Subcutaneous adipose tissue (tissue), 4 donors: ENCODE data around the gene PNISR. TPM values are rescaled to one million over a fixed set of nuclear protein-coding genes. Genes with fewer than 3 reads are reported as not detected.

Experiments
- total RNA-seq, 4 donors: library from RNA; depleted of rRNA; stranded (reverse); fragments of >200 nt; gene quantifications; one replicate each; pipeline ENCODE4 v1.1.0, GENCODE V29; 2016
- TF ChIP-seq, protein P1 (sequence below): fragments of 450-650 bp; IDR thresholded peaks from one replicate; pipeline ENCODE4 v1.5.1; 2016; ENCODE audit warnings: low read depth, mild to moderate bottlenecking, control low read depth, antibody characterized with exemption, moderate library complexity

The PNISR gene
- total RNA-seq, 4 donors from 2014 or later: 165 to 186 (median 181) TPM

DNA sequence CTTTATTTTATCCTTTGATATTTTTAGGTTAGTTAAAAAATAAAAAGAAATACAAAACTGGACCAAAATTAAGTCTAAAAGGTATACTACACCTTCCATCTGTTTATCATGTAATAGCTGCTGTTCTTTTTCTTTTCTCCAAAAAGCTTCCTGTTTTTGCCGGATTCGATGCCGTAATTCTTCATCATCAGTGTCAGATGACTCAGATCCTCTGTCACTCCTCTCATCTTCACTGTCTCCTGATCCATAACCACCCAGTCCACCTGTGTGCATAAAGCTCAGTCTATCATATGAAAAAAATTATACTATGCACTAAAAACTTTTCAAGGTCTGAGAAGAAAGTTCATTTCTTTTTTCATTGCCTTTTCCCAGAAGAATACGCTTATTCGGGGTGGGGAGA lies 22.7 kb downstream of the PNISR start:
- TF ChIP-seq, protein P1, sequence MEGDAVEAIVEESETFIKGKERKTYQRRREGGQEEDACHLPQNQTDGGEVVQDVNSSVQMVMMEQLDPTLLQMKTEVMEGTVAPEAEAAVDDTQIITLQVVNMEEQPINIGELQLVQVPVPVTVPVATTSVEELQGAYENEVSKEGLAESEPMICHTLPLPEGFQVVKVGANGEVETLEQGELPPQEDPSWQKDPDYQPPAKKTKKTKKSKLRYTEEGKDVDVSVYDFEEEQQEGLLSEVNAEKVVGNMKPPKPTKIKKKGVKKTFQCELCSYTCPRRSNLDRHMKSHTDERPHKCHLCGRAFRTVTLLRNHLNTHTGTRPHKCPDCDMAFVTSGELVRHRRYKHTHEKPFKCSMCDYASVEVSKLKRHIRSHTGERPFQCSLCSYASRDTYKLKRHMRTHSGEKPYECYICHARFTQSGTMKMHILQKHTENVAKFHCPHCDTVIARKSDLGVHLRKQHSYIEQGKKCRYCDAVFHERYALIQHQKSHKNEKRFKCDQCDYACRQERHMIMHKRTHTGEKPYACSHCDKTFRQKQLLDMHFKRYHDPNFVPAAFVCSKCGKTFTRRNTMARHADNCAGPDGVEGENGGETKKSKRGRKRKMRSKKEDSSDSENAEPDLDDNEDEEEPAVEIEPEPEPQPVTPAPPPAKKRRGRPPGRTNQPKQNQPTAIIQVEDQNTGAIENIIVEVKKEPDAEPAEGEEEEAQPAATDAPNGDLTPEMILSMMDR: no peak

DNA sequence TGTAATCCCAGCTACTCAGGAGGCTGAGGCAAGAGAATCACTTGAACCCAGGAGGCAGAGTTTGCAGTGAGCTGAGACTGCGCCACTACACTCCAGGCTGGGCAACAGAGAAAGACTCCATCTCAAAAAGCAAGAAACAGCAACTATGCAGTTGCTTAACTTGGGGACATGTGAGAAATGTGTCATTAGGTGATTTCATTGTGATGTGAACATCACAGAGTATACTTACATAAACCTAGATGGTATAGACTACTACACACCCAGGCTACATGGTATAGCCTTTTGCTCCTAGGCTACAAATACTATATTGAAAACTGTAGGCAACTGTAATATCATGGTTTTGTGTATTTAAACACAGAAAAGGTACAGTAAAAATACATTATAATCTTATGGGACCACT lies 27.8 kb downstream of the PNISR start:
- TF ChIP-seq, protein P1: no peak

DNA sequence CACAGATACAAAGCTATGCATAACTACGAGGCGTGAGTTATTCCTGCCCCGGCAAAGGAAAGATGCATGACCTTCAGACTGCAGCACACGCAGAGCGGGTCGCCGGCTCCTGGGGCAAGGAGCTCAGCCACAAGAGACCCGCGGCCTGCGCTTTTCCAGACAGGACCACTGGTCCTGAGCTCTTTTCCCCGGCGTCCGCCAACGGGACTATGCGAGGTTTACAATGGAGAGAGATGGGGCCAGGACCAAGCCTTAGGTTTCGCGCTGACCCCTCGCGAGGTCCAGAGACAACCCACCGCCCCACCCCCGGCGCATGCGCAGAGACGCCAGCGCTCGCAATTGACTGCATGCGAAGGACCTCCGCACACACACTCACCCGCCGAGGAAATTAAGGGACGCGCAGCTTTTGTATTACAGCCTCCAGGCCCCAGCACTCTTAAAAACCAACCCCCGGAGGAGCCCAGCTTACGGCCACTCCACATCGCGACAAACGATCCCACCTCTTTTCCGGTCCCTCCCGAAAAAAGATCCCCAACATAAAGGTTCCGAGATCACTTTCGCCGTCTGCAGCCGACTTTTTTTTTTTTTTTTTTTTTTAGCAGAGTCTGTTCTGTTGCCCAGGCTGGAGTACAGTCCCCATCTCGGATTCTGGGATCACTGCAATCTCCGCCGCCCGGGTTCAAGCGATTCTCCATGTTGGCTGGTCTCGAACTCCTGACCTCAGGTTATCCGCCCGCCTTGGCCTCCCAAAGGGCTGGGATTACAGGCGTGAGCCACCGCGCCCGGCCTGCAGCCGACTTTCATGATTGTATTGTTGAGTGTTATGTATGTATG lies 31.2 kb downstream of the PNISR start, which contains the start of gene COQ3:
Gene COQ3 (minus strand): TSS at position 498 of the 834 bp plus-strand sequence. CDS start 16 bp downstream, at position 482.
- TF ChIP-seq, protein P1: no peak

DNA sequence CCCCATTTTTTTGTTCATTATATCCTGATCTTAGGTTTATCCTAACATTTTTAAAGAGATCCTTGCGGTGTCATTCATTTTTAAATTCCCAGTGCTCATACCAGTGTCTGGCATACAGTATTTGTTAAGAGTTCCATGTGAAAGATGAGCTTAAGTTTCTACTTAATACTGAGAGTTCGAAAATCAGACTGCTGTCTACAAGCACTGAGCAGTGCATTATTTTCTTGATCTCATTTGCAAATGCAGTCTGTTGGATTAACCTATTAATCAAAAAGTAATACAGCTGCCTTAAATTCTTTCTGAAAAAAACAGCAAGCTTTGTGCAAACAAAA lies 31.8 kb downstream of the PNISR start:
- TF ChIP-seq, protein P1: no peak

DNA sequence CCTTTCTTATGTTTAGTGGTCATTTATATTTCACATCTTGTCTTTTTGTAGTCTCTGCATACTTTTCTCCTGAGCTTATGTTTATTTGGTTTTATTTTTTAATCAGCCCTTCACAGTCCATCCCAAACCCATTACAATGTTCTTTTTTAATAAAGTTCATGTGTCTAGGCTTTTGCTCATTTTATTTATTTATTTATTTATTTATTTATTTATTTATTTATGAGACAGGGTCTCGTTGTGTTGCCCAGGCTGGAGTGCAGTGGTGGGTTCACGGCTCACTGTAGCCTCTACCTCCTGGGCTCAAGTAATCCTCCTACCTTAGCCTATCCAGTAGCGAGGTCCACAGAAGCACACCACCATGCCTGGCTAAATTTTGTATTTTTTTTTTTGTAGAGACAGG lies 34.2 kb downstream of the PNISR start:
- TF ChIP-seq, protein P1: no peak

DNA sequence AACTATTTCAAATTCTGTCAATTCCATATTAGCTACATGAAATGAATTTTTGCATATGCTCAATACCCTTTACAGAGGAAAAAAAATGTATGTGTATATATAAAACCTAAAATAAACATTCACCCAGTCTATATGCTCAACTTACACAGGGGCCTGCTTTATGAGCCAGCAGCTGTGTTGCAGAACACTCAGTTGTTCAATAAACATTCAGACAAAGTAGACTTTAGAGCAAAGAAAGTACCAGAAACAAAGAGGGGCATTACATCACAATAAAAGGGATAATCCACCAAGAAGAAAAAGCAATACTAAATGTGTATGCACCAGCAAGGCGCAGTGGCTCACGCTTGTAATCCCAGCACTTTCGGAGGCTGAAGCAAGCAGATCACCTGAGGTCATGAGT lies 40.6 kb downstream of the PNISR start:
- TF ChIP-seq, protein P1: no peak

DNA sequence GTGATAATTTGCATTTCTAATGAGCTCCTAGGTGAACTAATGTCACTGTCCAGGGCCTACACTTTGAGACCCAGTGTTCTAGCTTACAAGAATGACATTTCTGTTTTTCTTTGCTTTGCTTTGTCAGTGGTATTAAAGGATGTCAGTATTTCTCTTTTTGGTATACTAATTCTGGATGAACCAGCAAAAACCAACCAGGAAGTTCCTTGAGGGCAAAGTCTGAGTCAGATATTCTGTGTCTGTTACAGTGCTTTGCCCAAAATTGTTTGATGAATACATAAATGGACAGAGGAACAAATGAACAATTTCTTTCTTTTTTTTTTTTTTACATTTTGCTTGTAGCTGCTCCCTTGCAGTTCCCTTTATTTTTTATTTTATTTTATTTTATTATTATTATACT lies 46.5 kb downstream of the PNISR start:
- TF ChIP-seq, protein P1: no peak
